Neutrophil (primary cell): Measurements from ENCODE around the gene KRT33B.

Experiments used
- H3K27ac ChIP-seq: fragments of 200-600 bp; sonication (generic); 2 replicates; pipeline ENCODE4 v1.5.1; 2016; ENCODE audit warnings: mild to moderate bottlenecking, moderate library complexity
- H3K27me3 ChIP-seq: fragments of 200-600 bp; sonication (generic); 2 replicates; pipeline ENCODE4 v1.6.0; 2016; ENCODE audit warnings: mild to moderate bottlenecking
- H3K36me3 ChIP-seq: fragments of 200-600 bp; sonication (generic); 2 replicates; pipeline ENCODE4 v1.5.1; 2017
- H3K4me1 ChIP-seq, 2 experiments: fragments of 200-600 bp in 1 of 2; sonication (generic) in 1 of 2; 1 replicate in 1 of 2; 2 replicates in 1 of 2; pipeline versions ENCODE4 v1.5.1 to v1.6.1; 2013 to 2016; ENCODE audit warnings: low read depth in 1 of 2, low read length in 1 of 2, mild to moderate bottlenecking in 1 of 2, moderate library complexity in 1 of 2; ENCODE audit not compliant: control insufficient read depth in 1 of 2, insufficient read depth in 1 of 2
- H3K4me3 ChIP-seq, 2 experiments: fragments of 200-600 bp in 1 of 2; sonication (generic) in 1 of 2; 1 replicate in 1 of 2; 2 replicates in 1 of 2; pipeline ENCODE4 v1.5.1; 2013 to 2016; ENCODE audit warnings: low read depth in 1 of 2, low read length in 1 of 2, mild to moderate bottlenecking in 1 of 2, moderate library complexity in 1 of 2
- H3K9me3 ChIP-seq: fragments of 200-600 bp; sonication (generic); 2 replicates; pipeline ENCODE4 v1.5.1; 2016
- CTCF ChIP-seq: fragments of 200-600 bp; sonication (generic); IDR thresholded peaks from 2 replicates; pipeline ENCODE4 v1.5.1; 2016; ENCODE audit warnings: antibody characterized with exemption

The KRT33B gene

GRCh38 chr17:41343029-41343428, 26.6 kb downstream of the KRT33B start:
- H3K27ac ChIP-seq = no peak overlapping the region
- peaks cover 0 to 15% of the 10 kb centered on the region in 2 experiments for H3K4me1 ChIP-seq
- no peak for TF ChIP-seq CTCF
- no peaks in the 10 kb centered on the region for H3K9me3 ChIP-seq
- H3K36me3 ChIP-seq = no peaks in the 10 kb centered on the region
- no peak overlapping the region for H3K4me3 ChIP-seq
- peaks cover 5% of the 10 kb centered on the region for H3K27me3 ChIP-seq

- Histone ChIP-seq H3K36me3 (no peaks in the 10 kb centered on the region), H3K4me3 (no peak overlapping the region), H3K4me1 (peaks cover 0 to 15% of the 10 kb centered on the region in 2 experiments), H3K9me3 (no peaks in the 10 kb centered on the region), H3K27ac (no peak overlapping the region), H3K27me3 (peaks cover 5% of the 10 kb centered on the region)
- no peak for TF ChIP-seq CTCF
Measured at GRCh38 chr17:41340934-41341861, 28.4 kb downstream of the KRT33B start.

GRCh38 chr17:41340494-41340893, 29.1 kb downstream of the KRT33B start:
- H3K27me3 ChIP-seq = peaks cover 5% of the 10 kb centered on the region
- no peak overlapping the region for H3K27ac ChIP-seq
- no peaks in the 10 kb centered on the region for H3K36me3 ChIP-seq
- no peak overlapping the region for H3K4me3 ChIP-seq
- H3K4me1 ChIP-seq = peaks cover 0 to 15% of the 10 kb centered on the region in 2 experiments
- TF ChIP-seq CTCF = no peak
- no peaks in the 10 kb centered on the region for H3K9me3 ChIP-seq

- no peaks in the 10 kb centered on the region for H3K36me3 ChIP-seq
- H3K9me3 ChIP-seq = no peaks in the 10 kb centered on the region
- peaks cover 5% of the 10 kb centered on the region for H3K27me3 ChIP-seq
- peak overlapping the region; percentile 30 for H3K27ac ChIP-seq
- no peak for TF ChIP-seq CTCF
- H3K4me1 ChIP-seq = peaks cover 0 to 15% of the 10 kb centered on the region in 2 experiments
- H3K4me3 ChIP-seq = no peak overlapping the region
Measured at GRCh38 chr17:41339571-41340172, 29.9 kb downstream of the KRT33B start.

DNA sequence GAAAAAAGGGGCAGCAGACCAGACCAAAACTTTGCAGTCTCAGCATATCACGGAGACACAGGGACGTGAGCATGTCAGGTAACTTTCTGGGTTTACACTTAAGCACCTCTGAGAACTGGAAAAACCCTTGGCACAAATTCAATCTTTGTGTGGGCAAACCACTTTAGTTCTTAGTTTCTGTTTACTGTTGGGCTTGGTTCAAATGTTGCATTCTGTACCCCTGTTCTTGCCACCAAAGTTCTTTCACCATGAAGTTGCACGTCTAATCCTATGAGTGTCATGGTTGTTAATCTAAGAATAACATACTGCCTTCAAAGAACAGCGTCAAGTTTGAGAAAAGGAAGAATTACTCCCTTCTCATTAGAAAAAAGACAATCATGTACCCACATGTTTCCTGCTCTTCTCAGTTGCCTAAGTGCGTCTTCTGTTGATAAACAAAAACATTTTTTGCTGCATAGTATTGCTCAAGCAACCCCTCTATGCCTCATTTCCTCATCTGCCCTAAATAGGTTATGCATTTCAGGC, 30.6 kb downstream of the KRT33B start:
- Histone ChIP-seq H3K4me1 (peaks cover 0 to 15% of the 10 kb centered on the region in 2 experiments), H3K27ac (peak overlapping the region; percentile 30)
- TF ChIP-seq CTCF = no peak

More for the DNA sequence above, 30.6 kb downstream of the KRT33B start:
- no peak overlapping the region for H3K4me3 ChIP-seq
- H3K27me3 ChIP-seq = peaks cover 5% of the 10 kb centered on the region
- no peaks in the 10 kb centered on the region for H3K9me3 ChIP-seq
- no peaks in the 10 kb centered on the region for H3K36me3 ChIP-seq
